ENCODE results near the gene FBXO22. TPM values are rescaled to one million over a fixed set of nuclear protein-coding genes. Genes with fewer than 3 reads are reported as not detected.

FBXO22 gene
- total and polyA plus RNA-seq, 2 of the 13 experiments (the other 11 are each of a cell fraction or from before 2014, with no cell fraction given): 45.7 to 112 TPM

GRCh38 chr15:75903331-75904239, at the start of gene FBXO22 (continued):
- TF ChIP-seq POGK (CRISPR knock-in tag; conservative IDR thresholded peaks at IDR 0.05) (peak; percentile 56; the same call in 1 of the 2 replicates), ZNF280B (CRISPR knock-in tag; IDR thresholded peaks at IDR 0.05; ENCODE audit: borderline replicate concordance) (peak; percentile 75; the same call in 1 of the 2 replicates), ZBTB3 (CRISPR knock-in tag; IDR thresholded peaks at IDR 0.05; ENCODE audit: borderline replicate concordance, low read depth) (peak; percentile 81; the same call in 1 of the 2 replicates), CREM (IDR thresholded peaks at IDR 0.05) (peak; percentile 67), CREM (CRISPR knock-in tag; IDR thresholded peaks at IDR 0.05) (0 out of 2 replicates have a peak, but pooled peaks have one; percentile 19), JUND (CRISPR knock-in tag; IDR thresholded peaks at IDR 0.05) (peak; percentile 75; the same call in 1 of the 2 replicates), NAIF1 (CRISPR knock-in tag; IDR thresholded peaks at IDR 0.05; ENCODE audit: borderline replicate concordance) (peak; percentile 73; the same call in 1 of the 2 replicates), ZNF34 (CRISPR knock-in tag; IDR thresholded peaks at IDR 0.05; ENCODE audit: borderline replicate concordance) (0 out of 2 replicates have a peak, but pooled peaks have one; percentile 26), MXD4 (CRISPR knock-in tag; IDR thresholded peaks at IDR 0.05) (peak; percentile 77; the same call in 1 of the 2 replicates), ZNF572 (CRISPR knock-in tag; IDR thresholded peaks at IDR 0.05) (no peak), ZNF597 (CRISPR knock-in tag; IDR thresholded peaks at IDR 0.05) (no peak), GABPB1 (CRISPR knock-in tag; IDR thresholded peaks at IDR 0.05) (peak; percentile 99), SIN3B (IDR thresholded peaks at IDR 0.05; ENCODE audit: low read length) (peak; percentile 74), ZNF749 (CRISPR knock-in tag; IDR thresholded peaks at IDR 0.05; ENCODE audit: borderline replicate concordance) (no peak; the same call in 1 of the 2 replicates), ATF2 (CRISPR knock-in tag; IDR thresholded peaks at IDR 0.05) (peak; percentile 75; the same call in 1 of the 2 replicates), GABPA (IDR thresholded peaks at IDR 0.05; ENCODE audit: low read depth, low read length) (peak; percentile 92), GABPA (CRISPR knock-in tag; IDR thresholded peaks at IDR 0.05; ENCODE audit: low read depth) (peak; percentile 96), FOXO1 (CRISPR knock-in tag; IDR thresholded peaks at IDR 0.05) (peak; percentile 55; the same call in 1 of the 2 replicates), TCF12 (IDR thresholded peaks at IDR 0.05) (no peak), TCF12 (CRISPR knock-in tag; IDR thresholded peaks at IDR 0.05) (peak; percentile 40; the same call in 1 of the 2 replicates), THYN1 (CRISPR knock-in tag; IDR thresholded peaks at IDR 0.05; ENCODE audit: borderline replicate concordance, low read depth) (no peak)

All from HepG2 (cell line).